Forelimb muscle (tissue), 1 donor: ENCODE data around the gene RGL1. TPM values are rescaled to one million over a fixed set of nuclear protein-coding genes. Genes with fewer than 3 reads are reported as not detected.

ENCODE experiments used
- DNase-seq: peaks from one replicate; pipeline ENCODE4 v3.0.0-alpha.2; 2013; ENCODE audit warnings: low read depth
- polyA plus RNA-seq: library from polyadenylated mRNA; unstranded; fragments of 120-200 nt; gene quantifications from one replicate; pipeline ENCODE4 v1.2.1, GENCODE V29; 2013; ENCODE audit not compliant: insufficient read length

The RGL1 gene
- polyA plus RNA-seq, 1 donor: 19.4 TPM

- no peak for DNase-seq
These were observed 149.6 kb downstream of the RGL1 start for GRCh38 chr1:183954496-183954895.

GRCh38 chr1:183956559-183957188, 151.8 kb downstream of the RGL1 start:
- no peak for DNase-seq

GRCh38 chr1:183957216-183957830, 152.4 kb downstream of the RGL1 start:
- DNase-seq: no peak

GRCh38 chr1:183958958-183959357, 154.0 kb downstream of the RGL1 start:
- no peak for DNase-seq

GRCh38 chr1:183961132-183961531, 156.2 kb downstream of the RGL1 start:
- no peak for DNase-seq

GRCh38 chr1:183962903-183963302, 158.0 kb downstream of the RGL1 start:
- no peak for DNase-seq

- DNase-seq: no peak
These were observed 160.8 kb downstream of the RGL1 start for GRCh38 chr1:183965726-183966125.

GRCh38 chr1:183966487-183966886, 161.6 kb downstream of the RGL1 start:
- DNase-seq: no peak

GRCh38 chr1:183967914-183968313, 163.0 kb downstream of the RGL1 start:
- DNase-seq: no peak

- no peak for DNase-seq
These were observed 163.5 kb downstream of the RGL1 start for GRCh38 chr1:183968386-183968785.

- no peak for DNase-seq
These were observed 165.8 kb downstream of the RGL1 start for GRCh38 chr1:183970516-183971300.

GRCh38 chr1:183975651-183976050, 170.7 kb downstream of the RGL1 start:
- no peak for DNase-seq

GRCh38 chr1:183977717-183978116, 172.8 kb downstream of the RGL1 start:
- no peak for DNase-seq

Other genes starting within 250 kb of the RGL1 start
- gene NCF2, start 214.7 kb upstream of the RGL1 start, polyA plus RNA-seq: 4.0 TPM
- gene ARPC5, start 169.3 kb upstream of the RGL1 start, polyA plus RNA-seq: 84.6 TPM
- not detected for gene APOBEC4, start 151.8 kb upstream of the RGL1 start, polyA plus RNA-seq
- 9.2 TPM for gene COLGALT2, start 232.6 kb downstream of the RGL1 start, polyA plus RNA-seq
- 35.3 TPM for gene TSEN15, start 246.6 kb downstream of the RGL1 start, polyA plus RNA-seq